ENCODE results near the gene RAVER1.
"Not testable (repeated sequence)": the region's sequence is repeated elsewhere in the genome, so short reads cannot be mapped to it uniquely, and the experiment has no call there.

RAVER1 gene

GRCh38 chr19:10332965-10333757, at the start of gene RAVER1:
RAVER1 (minus strand) TSS chr19:10333529; CDS start chr19:10333507, 22 bp downstream.
- DNase-seq: peak; percentile 97

- not testable (repeated sequence) for DNase-seq
Measured at GRCh38 chr19:10383223-10383499, 49.8 kb upstream of the RAVER1 start.

GRCh38 chr19:10380313-10381102, 47.2 kb upstream of the RAVER1 start, which contains the start of gene TYK2:
TYK2 (minus strand) TSS chr19:10380572; CDS start chr19:10378406, 2,166 bp downstream.
- DNase-seq: peak; percentile 98

- no peak for DNase-seq
Measured at GRCh38 chr19:10379880-10380312, 46.6 kb upstream of the RAVER1 start.

GRCh38 chr19:10378124-10378523, 44.8 kb upstream of the RAVER1 start:
- no peak for DNase-seq

- not testable (repeated sequence) for DNase-seq
Measured at GRCh38 chr19:10377140-10377640, 43.9 kb upstream of the RAVER1 start.

GRCh38 chr19:10374931-10375330, 41.6 kb upstream of the RAVER1 start:
- no peak for DNase-seq

- DNase-seq: no peak
Measured at GRCh38 chr19:10372690-10373089, 39.4 kb upstream of the RAVER1 start.

GRCh38 chr19:10368101-10368803, 34.9 kb upstream of the RAVER1 start:
- DNase-seq: no peak

GRCh38 chr19:10366950-10367512, 33.7 kb upstream of the RAVER1 start:
- DNase-seq: not testable (repeated sequence)

- no peak for DNase-seq
Measured at GRCh38 chr19:10365518-10365917, 32.2 kb upstream of the RAVER1 start.

GRCh38 chr19:10364644-10365043, 31.3 kb upstream of the RAVER1 start:
- no peak for DNase-seq

- DNase-seq: no peak
Measured at GRCh38 chr19:10363789-10364281, 30.5 kb upstream of the RAVER1 start.

GRCh38 chr19:10362259-10362658, 28.9 kb upstream of the RAVER1 start:
- no peak for DNase-seq

GRCh38 chr19:10361569-10362011, 28.3 kb upstream of the RAVER1 start:
- no peak for DNase-seq

- no peak for DNase-seq
Measured at GRCh38 chr19:10356431-10356830, 23.1 kb upstream of the RAVER1 start.

- DNase-seq: no peak
Measured at GRCh38 chr19:10353793-10354391, 20.6 kb upstream of the RAVER1 start.

GRCh38 chr19:10352764-10353671, 19.7 kb upstream of the RAVER1 start:
- no peak for DNase-seq

- no peak for DNase-seq
Measured at GRCh38 chr19:10346509-10346908, 13.2 kb upstream of the RAVER1 start.

- DNase-seq: no peak
Measured at GRCh38 chr19:10344780-10345179, 11.5 kb upstream of the RAVER1 start.

GRCh38 chr19:10343495-10343894, 10.2 kb upstream of the RAVER1 start:
- DNase-seq: no peak

All from NCI-H1105 (cell line).